ENCODE data around the gene PLCB1.

GRCh38 chr20:8130840-8131526, 1.1 kb upstream of the PLCB1 start:
- TF ChIP-seq POLR2A (IDR thresholded peaks at IDR 0.05; ENCODE audit: extremely low read depth, insufficient read length) (no peak), MYC (IDR thresholded peaks at IDR 0.05; ENCODE audit: low read depth, low read length) (no peak)
- TF ChIP-seq, protein P1, sequence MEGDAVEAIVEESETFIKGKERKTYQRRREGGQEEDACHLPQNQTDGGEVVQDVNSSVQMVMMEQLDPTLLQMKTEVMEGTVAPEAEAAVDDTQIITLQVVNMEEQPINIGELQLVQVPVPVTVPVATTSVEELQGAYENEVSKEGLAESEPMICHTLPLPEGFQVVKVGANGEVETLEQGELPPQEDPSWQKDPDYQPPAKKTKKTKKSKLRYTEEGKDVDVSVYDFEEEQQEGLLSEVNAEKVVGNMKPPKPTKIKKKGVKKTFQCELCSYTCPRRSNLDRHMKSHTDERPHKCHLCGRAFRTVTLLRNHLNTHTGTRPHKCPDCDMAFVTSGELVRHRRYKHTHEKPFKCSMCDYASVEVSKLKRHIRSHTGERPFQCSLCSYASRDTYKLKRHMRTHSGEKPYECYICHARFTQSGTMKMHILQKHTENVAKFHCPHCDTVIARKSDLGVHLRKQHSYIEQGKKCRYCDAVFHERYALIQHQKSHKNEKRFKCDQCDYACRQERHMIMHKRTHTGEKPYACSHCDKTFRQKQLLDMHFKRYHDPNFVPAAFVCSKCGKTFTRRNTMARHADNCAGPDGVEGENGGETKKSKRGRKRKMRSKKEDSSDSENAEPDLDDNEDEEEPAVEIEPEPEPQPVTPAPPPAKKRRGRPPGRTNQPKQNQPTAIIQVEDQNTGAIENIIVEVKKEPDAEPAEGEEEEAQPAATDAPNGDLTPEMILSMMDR (IDR thresholded peaks at IDR 0.05; ENCODE audit: low read depth, low read length), result no peak
